Muscle of back (tissue), 11 donors: ENCODE data around the gene COL25A1. TPM values are rescaled to one million over a fixed set of nuclear protein-coding genes. Genes with fewer than 3 reads are reported as not detected.
A peak's percentile ranks its signal among the peaks of the same experiment; 100 is the strongest.

ENCODE experiments used
- DNase-seq, 3 donors: peaks; one replicate each; pipeline versions ENCODE4 v3.0.0 to v3.0.0-alpha.2; 2013
- polyA plus RNA-seq, 10 donors: library from polyadenylated mRNA; unstranded; fragments of 120-200 nt; gene quantifications; one replicate each; pipeline ENCODE4 v1.2.1, GENCODE V29; 2013; ENCODE audit not compliant: insufficient read length in 10 of 10

The COL25A1 gene
- polyA plus RNA-seq, 10 donors, result 4.2 to 8.4 (median 4.8) TPM

GRCh38 chr4:108775921-108776320, 526.5 kb downstream of the COL25A1 start:
- DNase-seq, result no peak

- no peak for DNase-seq
Measured at GRCh38 chr4:108774809-108775530, 527.5 kb downstream of the COL25A1 start.

GRCh38 chr4:108772402-108772801, 530.1 kb downstream of the COL25A1 start:
- DNase-seq, result no peak

- DNase-seq, result no peak
Measured at GRCh38 chr4:108766058-108766457, 536.4 kb downstream of the COL25A1 start.

- no peak for DNase-seq
Measured at GRCh38 chr4:108763986-108764385, 538.5 kb downstream of the COL25A1 start.

GRCh38 chr4:108763226-108763593, 539.2 kb downstream of the COL25A1 start:
- DNase-seq, result peak in 1 of 3 donors; percentile 40

- DNase-seq, result peak; percentile 3 to 56 (median 30)
Measured at GRCh38 chr4:108762559-108763225, 539.8 kb downstream of the COL25A1 start, which contains the start of gene ETNPPL. Gene ETNPPL (minus strand): TSS chr4:108763053. CDS start chr4:108762898, 155 bp downstream.

Other genes with a start within 250 kb of the COL25A1 start
- 10 to 100 TPM; 22.0 to 38.0 (median 27.2) TPM for gene SEC24B, start 131.2 kb upstream of the COL25A1 start, polyA plus RNA-seq